Smooth muscle cell (in vitro differentiated cells): Measurements from ENCODE around the gene CWH43. TPM values are rescaled to one million over a fixed set of nuclear protein-coding genes. Genes with fewer than 3 reads are reported as not detected.
A peak's percentile ranks its signal among the peaks of the same experiment; 100 is the strongest.
"Not testable (repeated sequence)": the region's sequence is repeated elsewhere in the genome, so short reads cannot be mapped to it uniquely, and the experiment has no call there.

Source experiments
- DNase-seq: peaks from one replicate; lab custom pipeline; 2025; ENCODE audit not compliant: unreplicated experiment; lab: John Stamatoyannopoulos, UW
- H2AFZ ChIP-seq: fragments of 200-600 bp; sonication (generic); 2 replicates; pipeline ENCODE4 v1.6.0; 2016; ENCODE audit warnings: antibody characterized with exemption, low read depth, mild to moderate bottlenecking
- H3F3A ChIP-seq: fragments of 200-600 bp; sonication (generic); 2 replicates; pipeline ENCODE4 v1.6.0; 2017; ENCODE audit warnings: antibody characterized with exemption, low read depth
- H3K27ac ChIP-seq: fragments of 200-600 bp; sonication (generic); 2 replicates; pipeline ENCODE4 v1.5.1; 2016; ENCODE audit warnings: low read depth, mild to moderate bottlenecking
- H3K27me3 ChIP-seq: fragments of 200-600 bp; sonication (generic); 2 replicates; pipeline ENCODE4 v1.6.1; 2016; ENCODE audit warnings: low read depth, mild to moderate bottlenecking
- H3K36me3 ChIP-seq: fragments of 200-600 bp; sonication (generic); 2 replicates; pipeline ENCODE4 v1.5.1; 2016; ENCODE audit warnings: low read depth
- H3K4me1 ChIP-seq: fragments of 200-600 bp; sonication (generic); 2 replicates; pipeline ENCODE4 v1.5.1; 2016; ENCODE audit warnings: low read depth
- H3K4me2 ChIP-seq: fragments of 200-600 bp; sonication (generic); 2 replicates; pipeline ENCODE4 v1.6.0; 2016; ENCODE audit warnings: mild to moderate bottlenecking
- H3K4me3 ChIP-seq: fragments of 200-600 bp; sonication (generic); 2 replicates; pipeline ENCODE4 v1.5.1; 2016; ENCODE audit warnings: mild to moderate bottlenecking
- H3K79me2 ChIP-seq: fragments of 200-600 bp; sonication (generic); 2 replicates; pipeline ENCODE4 v1.6.0; 2016; ENCODE audit warnings: low read depth, mild to moderate bottlenecking
- H3K9ac ChIP-seq: fragments of 200-600 bp; sonication (generic); 2 replicates; pipeline ENCODE4 v1.6.0; 2016; ENCODE audit warnings: low read depth
- H3K9me3 ChIP-seq: fragments of 200-600 bp; sonication (generic); replicated peaks from 2 replicates; pipeline ENCODE4 v1.5.1; 2016; ENCODE audit warnings: low read depth
- H4K20me1 ChIP-seq: fragments of 200-600 bp; sonication (generic); 2 replicates; pipeline ENCODE4 v1.6.0; 2016; ENCODE audit warnings: low read depth
- CTCF ChIP-seq: fragments of 200-600 bp; sonication (generic); IDR thresholded peaks from 2 replicates; pipeline ENCODE4 v1.5.1; 2017; ENCODE audit warnings: borderline replicate concordance, mild to moderate bottlenecking, antibody characterized with exemption; ENCODE audit not compliant: insufficient read depth, poor library complexity, severe bottlenecking
- WGBS: methylation state at CpG from one replicate; pipeline ENCODE4 v1.1.7; 2016; ENCODE audit warnings: low lambda C conversion rate; 5-methylcytosine and 5-hydroxymethylcytosine counted together
- polyA plus RNA-seq: library from polyadenylated mRNA; unstranded; fragments of >200 nt; fragmentation: Nextera tagmentation; extraction: Ambion mirVana; gene quantifications from 2 replicates; pipeline ENCODE4 v1.2.1, GENCODE V29; 2016
- total RNA-seq: library from RNA; depleted of rRNA; stranded (reverse); fragments of >200 nt; gene quantifications from 2 replicates; pipeline ENCODE4 v1.2.3, GENCODE V29; 2014

The CWH43 gene
- total and polyA plus RNA-seq, 2 experiments from 2014 or later: 0.50 to 7.2 TPM

GRCh38 chr4:48947731-48948130 lies 38.3 kb upstream of the CWH43 start:
- Histone ChIP-seq H3K4me3 (no peak overlapping the region), H3F3A (no peaks in the 10 kb centered on the region), H3K4me2 (no peak overlapping the region), H3K4me1 (no peaks in the 10 kb centered on the region), H3K9me3 (no peaks in the 10 kb centered on the region), H3K27ac (no peak overlapping the region), H3K79me2 (no peaks in the 10 kb centered on the region), H2AFZ (no peak overlapping the region), H3K9ac (no peak overlapping the region), H4K20me1 (no peaks in the 10 kb centered on the region), H3K36me3 (no peaks in the 10 kb centered on the region), H3K27me3 (no peaks in the 10 kb centered on the region)
- WGBS: 89% methylated on average over 1 of the region's 1 CpG
- DNase-seq: no peak
- TF ChIP-seq CTCF: no peak

GRCh38 chr4:48949086-48949485 lies 37.0 kb upstream of the CWH43 start:
- H2AFZ ChIP-seq: no peak overlapping the region
- no peaks in the 10 kb centered on the region for H3K27me3 ChIP-seq
- H3K9me3 ChIP-seq: no peaks in the 10 kb centered on the region
- H3K4me2 ChIP-seq: no peak overlapping the region
- H3K4me1 ChIP-seq: no peaks in the 10 kb centered on the region
- no peak for TF ChIP-seq CTCF
- H3K79me2 ChIP-seq: no peaks in the 10 kb centered on the region
- no peak overlapping the region for H3K4me3 ChIP-seq
- no peaks in the 10 kb centered on the region for H3K36me3 ChIP-seq
- DNase-seq: no peak
- H4K20me1 ChIP-seq: no peaks in the 10 kb centered on the region
- H3K9ac ChIP-seq: no peak overlapping the region
- H3K27ac ChIP-seq: no peak overlapping the region
- no peaks in the 10 kb centered on the region for H3F3A ChIP-seq

GRCh38 chr4:48949518-48950219 lies 36.4 kb upstream of the CWH43 start:
- Histone ChIP-seq H3K4me2 (no peak overlapping the region), H4K20me1 (no peaks in the 10 kb centered on the region), H3K4me3 (no peak overlapping the region), H3K27me3 (no peaks in the 10 kb centered on the region), H2AFZ (no peak overlapping the region), H3K27ac (no peak overlapping the region), H3K9ac (no peak overlapping the region), H3K9me3 (no peaks in the 10 kb centered on the region), H3F3A (no peaks in the 10 kb centered on the region), H3K4me1 (no peaks in the 10 kb centered on the region), H3K79me2 (no peaks in the 10 kb centered on the region), H3K36me3 (no peaks in the 10 kb centered on the region)
- TF ChIP-seq CTCF: no peak
- 87% methylated on average over 4 of the region's 4 CpGs for WGBS
- no peak for DNase-seq

- Histone ChIP-seq H2AFZ (peak overlapping the region; percentile 51), H3K9ac (peak overlapping the region; percentile 80), H3K9me3 (no peaks in the 10 kb centered on the region), H3K4me1 (no peaks in the 10 kb centered on the region), H3K27ac (peak overlapping the region; percentile 94), H3K4me2 (peak overlapping the region; percentile 43), H3K79me2 (no peaks in the 10 kb centered on the region), H3K27me3 (no peaks in the 10 kb centered on the region), H4K20me1 (no peaks in the 10 kb centered on the region), H3F3A (no peaks in the 10 kb centered on the region), H3K36me3 (no peaks in the 10 kb centered on the region), H3K4me3 (peak overlapping the region; percentile 1)
- TF ChIP-seq CTCF: no peak
- no peak for DNase-seq
- WGBS: 44% methylated on average over 2 of the region's 2 CpGs
Measured at GRCh38 chr4:48954314-48954713, 31.8 kb upstream of the CWH43 start.

- not testable (repeated sequence) for H3K27me3 ChIP-seq, H4K20me1 ChIP-seq, DNase-seq, H3K79me2 ChIP-seq, H3F3A ChIP-seq, H2AFZ ChIP-seq, H3K9me3 ChIP-seq, H3K4me3 ChIP-seq, H3K4me1 ChIP-seq, H3K36me3 ChIP-seq, H3K4me2 ChIP-seq
- Histone ChIP-seq H3K27ac (peak overlapping the region; percentile 9), H3K9ac (peak overlapping the region; percentile 22)
- WGBS: 89% methylated on average over 5 of the region's 5 CpGs
Measured at GRCh38 chr4:48957366-48957765, 28.7 kb upstream of the CWH43 start.
